GM19455 (cell line): Measurements from ENCODE around the gene NAA35.
"Not testable (repeated sequence)": the region's sequence is repeated elsewhere in the genome, so short reads cannot be mapped to it uniquely, and the experiment has no call there.

Source experiments
- ATAC-seq: cut with Tn5 transposase; IDR thresholded peaks from one replicate; pipeline ENCODE4 v1.9.1; 2021; ENCODE audit not compliant: unreplicated experiment

Gene NAA35

GRCh38 chr9:86022687-86023266 is 81.8 kb downstream of the NAA35 start:
- ATAC-seq: no peak

DNA sequence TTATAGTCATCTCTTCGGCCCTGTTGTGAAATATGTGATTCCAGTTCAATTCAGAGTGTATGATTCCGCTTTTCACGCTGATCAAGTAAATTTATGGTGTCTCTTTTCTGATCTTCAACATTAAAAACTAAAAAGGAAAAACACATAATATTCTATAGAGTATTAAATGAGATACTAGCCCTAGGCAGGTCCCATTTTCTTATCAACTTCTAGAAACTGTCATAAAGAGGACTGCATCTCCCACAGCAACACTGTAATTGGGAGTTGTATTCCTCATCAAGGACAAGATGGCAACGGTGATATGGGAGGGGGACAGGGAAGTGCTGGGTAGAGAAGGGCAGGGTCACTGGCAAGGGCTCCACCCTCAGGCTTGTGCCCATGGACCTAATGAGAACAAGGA is 86.8 kb downstream of the NAA35 start:
- ATAC-seq: no peak

GRCh38 chr9:86034863-86035734 is 94.2 kb downstream of the NAA35 start:
- no peak for ATAC-seq

- ATAC-seq: no peak
Measured at GRCh38 chr9:86035827-86036440, 95.0 kb downstream of the NAA35 start.

DNA sequence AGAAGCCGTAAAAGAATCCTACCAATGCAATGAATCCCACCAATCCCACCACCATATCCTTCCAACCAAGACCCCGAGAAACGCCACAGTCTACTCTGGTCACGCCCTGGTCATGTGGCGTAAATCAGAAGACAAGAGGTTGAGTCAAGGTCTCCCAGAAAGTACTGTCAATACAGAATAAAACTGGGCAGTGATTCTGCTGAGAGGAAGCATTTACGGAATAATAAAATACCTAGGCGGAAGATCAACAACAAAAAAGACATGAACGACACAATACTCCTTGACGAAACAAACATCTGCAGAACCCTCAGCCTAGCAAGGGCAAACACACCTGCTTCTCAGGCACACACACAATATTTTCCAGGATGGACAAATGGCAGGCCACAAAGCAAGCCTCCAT is 95.6 kb downstream of the NAA35 start:
- no peak for ATAC-seq

- no peak for ATAC-seq
Measured at GRCh38 chr9:86039991-86040860, 99.3 kb downstream of the NAA35 start.

GRCh38 chr9:86040861-86041155 is 99.9 kb downstream of the NAA35 start:
- no peak for ATAC-seq

GRCh38 chr9:86041311-86041741 is 100.4 kb downstream of the NAA35 start:
- no peak for ATAC-seq

GRCh38 chr9:86042199-86042978 is 101.4 kb downstream of the NAA35 start:
- no peak for ATAC-seq

DNA sequence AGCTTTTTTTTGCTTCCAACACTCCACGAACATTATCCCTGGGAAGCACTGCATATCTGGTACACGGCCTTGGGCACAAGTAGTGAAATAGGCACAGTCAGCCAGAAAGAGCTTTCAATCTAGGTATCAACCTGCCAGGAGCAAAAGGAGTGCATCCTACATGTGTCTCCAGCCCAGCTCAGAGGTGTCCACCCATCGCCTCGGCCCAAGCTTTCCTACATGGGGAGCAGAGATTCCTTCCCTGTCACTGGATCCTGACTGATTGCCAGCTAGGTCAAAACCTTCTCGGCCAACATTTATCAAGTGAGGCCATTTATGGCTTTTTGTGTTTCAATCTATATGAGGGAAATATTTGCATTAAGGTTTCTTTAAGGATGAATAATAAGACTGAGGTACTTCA is 102.6 kb downstream of the NAA35 start:
- ATAC-seq: no peak

DNA sequence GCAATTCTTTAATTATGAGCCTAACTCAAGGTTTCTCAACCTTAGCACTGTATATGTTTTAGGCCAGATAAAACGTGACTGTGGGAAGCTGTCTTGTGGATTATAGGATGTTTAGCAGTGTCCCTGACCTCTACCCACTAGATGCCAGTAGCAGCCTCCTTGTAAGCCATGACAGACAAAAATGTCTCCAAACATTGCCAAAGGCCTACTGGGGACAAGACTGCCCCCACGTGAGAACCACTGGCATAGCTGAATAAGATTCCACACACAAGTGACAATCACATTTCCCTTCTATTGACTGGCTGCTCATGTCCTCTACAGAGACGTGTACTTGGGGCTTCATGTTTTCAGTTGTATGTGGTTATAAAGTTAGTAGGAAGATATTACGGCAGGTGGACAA is 103.1 kb downstream of the NAA35 start:
- no peak for ATAC-seq

DNA sequence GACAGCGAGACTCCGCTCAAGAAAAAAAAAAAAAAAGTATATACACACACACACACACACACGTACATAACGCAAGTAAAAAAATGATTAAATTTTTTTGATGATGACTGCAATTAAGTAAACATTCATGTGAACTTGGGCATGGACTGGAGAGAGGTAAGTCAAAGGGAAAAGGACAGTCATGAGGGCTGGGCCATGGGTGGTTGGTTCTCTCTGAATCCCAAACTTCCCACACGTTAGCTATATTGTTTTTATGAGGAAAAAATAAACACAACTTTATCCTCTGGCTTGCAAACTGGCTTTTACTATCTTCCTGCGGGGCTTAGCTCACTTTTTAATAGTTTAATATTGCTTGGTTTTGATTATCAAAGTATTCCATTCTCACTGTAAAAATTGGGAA is 104.7 kb downstream of the NAA35 start:
- no peak for ATAC-seq

DNA sequence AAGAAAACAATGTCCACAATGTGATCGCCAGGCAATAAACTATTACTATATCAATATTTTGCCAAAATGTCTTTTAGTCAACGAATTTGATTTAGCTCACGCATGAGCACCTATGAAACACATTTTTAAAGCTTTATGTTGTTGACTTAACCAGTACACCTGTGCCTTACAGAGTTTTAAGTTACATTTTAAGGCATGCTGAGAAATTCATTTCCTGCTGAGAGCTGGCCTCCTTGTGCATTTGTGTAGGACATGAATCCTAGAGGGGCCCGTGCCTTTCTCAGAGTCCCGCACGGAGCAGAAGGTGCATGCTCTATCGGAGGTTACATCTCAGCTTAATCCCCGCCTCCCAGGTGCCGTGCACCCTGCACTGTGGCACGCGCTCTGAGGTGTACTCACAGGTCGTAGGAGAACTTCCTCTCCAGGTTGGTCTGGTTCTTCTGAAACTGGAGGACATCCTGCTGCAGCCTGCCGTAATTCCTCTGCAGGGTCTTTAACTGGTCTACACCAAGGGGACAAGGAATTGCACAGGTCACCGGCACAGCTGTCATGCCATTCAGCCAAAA is 105.2 kb downstream of the NAA35 start:
- ATAC-seq: no peak

- no peak for ATAC-seq
Measured at GRCh38 chr9:86046930-86047341, 106.0 kb downstream of the NAA35 start.

GRCh38 chr9:86047361-86047760 is 106.4 kb downstream of the NAA35 start:
- ATAC-seq: no peak

- not testable (repeated sequence) for ATAC-seq
Measured at GRCh38 chr9:86048018-86048742, 107.2 kb downstream of the NAA35 start.

GRCh38 chr9:86052556-86053468 is 111.9 kb downstream of the NAA35 start:
- no peak for ATAC-seq

GRCh38 chr9:86054695-86055094 is 113.7 kb downstream of the NAA35 start:
- no peak for ATAC-seq

DNA sequence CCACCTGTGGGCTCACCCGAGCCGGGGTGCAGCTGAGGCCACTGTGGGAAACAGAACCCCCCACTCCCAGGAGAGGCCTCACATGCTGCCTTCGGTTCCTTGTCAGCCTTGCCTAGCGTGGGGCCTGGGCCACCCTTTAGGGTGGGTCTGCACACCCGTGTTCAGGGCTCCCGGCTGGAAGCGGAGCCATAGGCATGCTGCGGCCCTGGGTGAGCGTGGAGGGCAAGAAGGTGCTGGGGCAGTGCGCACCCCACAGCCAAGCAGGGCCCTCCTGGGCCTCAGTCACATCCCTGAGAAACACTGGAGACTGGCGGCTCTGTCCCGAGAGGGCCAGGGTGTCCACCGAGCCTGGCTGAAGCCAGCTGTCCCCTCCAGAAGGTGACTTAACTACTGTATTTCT is 116.5 kb downstream of the NAA35 start:
- no peak for ATAC-seq
